Hematopoietic multipotent progenitor cell treated with erythropoietin and hydrocortisone succinate and interleukin-3 and kit ligand, for 6 days (in vitro differentiated cells): ENCODE results near the gene PTPRN2.
"Not testable (repeated sequence)": the region's sequence is repeated elsewhere in the genome, so short reads cannot be mapped to it uniquely, and the experiment has no call there.

ENCODE experiments used
- DNase-seq: peaks from one replicate; pipeline ENCODE4 v3.0.0-alpha.2; 2015

The PTPRN2 gene

GRCh38 chr7:158315326-158315725 lies 272.3 kb downstream of the PTPRN2 start:
- no peak for DNase-seq

DNA sequence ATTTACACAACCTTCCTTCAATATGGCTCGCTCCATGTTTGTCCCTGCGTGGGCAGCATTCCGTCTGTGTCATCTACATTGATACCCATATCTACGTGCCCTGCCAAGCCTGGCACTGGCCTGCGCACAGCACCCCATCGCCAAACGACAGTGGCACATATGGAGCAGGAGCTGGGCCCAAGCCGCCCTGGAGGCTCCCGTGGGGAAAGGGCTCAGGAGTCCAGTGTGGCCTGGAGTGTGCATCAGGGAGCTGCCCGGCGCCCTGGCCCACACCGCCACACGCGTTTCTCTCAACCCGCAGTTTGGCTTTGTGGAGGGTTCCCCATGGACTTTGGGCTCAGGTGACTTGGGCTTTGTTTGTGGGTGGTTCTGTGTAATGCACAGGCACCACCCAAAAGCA lies 273.2 kb downstream of the PTPRN2 start:
- no peak for DNase-seq

- DNase-seq, result no peak
These were observed 273.7 kb downstream of the PTPRN2 start for GRCh38 chr7:158313931-158314330.

GRCh38 chr7:158312789-158313188 lies 274.8 kb downstream of the PTPRN2 start:
- no peak for DNase-seq

DNA sequence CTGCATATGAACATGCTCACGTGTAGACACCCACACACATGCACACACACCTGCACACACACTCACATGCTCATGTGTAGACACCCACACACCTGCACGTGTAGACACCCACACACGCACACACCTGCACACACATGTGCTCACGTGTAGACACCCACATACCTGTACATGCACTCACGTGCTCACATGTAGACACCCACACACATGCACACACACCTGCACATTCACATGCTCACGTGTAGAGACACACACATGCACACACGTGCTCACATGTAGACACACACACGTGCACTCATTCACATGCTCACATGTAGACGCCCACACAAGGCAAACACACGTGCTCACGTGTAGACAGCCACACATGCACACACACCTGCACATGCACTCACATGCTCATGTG lies 275.8 kb downstream of the PTPRN2 start:
- DNase-seq, result no peak

GRCh38 chr7:158310924-158311666 lies 276.5 kb downstream of the PTPRN2 start:
- no peak for DNase-seq

DNA sequence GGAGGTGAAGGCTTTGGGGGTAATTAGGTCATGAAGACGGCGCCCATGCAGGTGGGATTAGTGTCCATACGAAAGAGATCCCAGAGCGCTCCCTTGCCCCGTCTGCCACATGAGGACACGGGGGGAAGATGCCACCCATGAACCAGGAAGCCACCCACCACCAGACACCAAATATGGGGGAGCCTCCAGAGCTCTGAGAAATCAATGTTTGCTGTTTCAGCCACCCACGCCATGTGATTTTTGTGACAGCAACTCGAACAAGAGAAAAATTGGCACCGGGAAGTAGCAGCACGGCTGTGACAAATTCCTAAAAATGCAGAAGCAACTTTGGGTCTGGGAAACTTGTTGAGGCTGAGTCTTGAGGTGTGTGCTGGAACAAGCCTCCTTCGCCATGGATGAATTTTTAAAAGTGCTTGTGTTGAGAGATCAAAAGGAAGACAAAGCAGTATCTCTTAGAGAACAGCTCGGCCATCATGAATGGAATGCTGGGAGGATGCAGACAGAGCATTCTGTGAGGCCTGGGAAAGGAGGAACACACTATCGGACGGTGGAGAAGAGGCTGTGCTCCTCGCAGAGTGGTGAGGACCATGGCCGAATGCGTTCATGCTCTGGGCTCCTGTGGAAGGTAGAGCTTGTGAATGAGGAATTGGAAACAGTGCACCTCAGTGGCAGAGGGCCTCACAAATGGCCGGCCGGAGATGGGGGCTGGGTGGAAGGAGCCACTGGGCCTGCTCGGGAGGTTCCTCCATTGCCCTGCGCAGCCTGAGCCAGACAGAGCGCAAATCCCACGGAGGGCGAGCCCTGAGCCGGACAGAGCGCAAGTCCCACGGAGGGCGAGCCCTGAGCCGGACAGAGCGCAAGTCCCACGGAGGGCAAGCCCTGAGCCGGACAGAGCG lies 277.5 kb downstream of the PTPRN2 start:
- no peak for DNase-seq

- DNase-seq, result no peak
These were observed 279.6 kb downstream of the PTPRN2 start for GRCh38 chr7:158308001-158308400.

DNA sequence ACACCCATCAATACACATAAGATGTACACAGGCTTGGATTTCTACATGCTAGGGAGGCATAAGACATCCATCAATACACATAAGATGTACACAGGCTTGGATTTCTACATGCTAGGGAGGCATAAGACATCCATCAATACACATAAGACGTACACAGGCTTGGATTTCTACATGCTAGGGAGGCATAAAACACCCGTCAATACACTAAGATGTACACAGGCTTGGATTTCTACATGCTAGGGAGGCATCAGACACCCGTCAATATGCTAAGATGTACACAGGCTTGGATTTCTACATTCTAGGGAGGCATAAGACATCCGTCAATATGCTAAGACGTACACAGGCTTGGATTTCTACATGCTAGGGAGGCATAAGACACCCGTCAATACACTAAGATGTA lies 283.6 kb downstream of the PTPRN2 start:
- not testable (repeated sequence) for DNase-seq

DNA sequence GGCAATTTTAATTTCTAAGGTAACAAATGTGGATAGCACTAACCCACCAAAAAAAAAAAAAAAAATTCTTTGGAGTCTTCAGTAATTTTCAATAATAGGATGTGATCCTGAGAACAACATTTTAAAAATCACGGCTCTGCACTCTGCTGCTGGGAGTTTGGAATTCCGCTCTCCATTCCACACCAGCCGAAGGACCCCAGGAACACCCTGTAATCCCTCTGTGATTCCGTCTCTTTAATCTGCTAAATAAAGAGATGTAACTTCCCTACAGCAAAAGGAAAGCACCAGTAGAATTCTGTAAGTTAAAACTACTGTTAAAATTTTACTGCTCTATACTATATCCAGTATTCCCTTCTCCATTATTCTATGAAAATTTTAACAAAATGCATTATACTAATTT lies 284.5 kb downstream of the PTPRN2 start:
- no peak for DNase-seq

DNA sequence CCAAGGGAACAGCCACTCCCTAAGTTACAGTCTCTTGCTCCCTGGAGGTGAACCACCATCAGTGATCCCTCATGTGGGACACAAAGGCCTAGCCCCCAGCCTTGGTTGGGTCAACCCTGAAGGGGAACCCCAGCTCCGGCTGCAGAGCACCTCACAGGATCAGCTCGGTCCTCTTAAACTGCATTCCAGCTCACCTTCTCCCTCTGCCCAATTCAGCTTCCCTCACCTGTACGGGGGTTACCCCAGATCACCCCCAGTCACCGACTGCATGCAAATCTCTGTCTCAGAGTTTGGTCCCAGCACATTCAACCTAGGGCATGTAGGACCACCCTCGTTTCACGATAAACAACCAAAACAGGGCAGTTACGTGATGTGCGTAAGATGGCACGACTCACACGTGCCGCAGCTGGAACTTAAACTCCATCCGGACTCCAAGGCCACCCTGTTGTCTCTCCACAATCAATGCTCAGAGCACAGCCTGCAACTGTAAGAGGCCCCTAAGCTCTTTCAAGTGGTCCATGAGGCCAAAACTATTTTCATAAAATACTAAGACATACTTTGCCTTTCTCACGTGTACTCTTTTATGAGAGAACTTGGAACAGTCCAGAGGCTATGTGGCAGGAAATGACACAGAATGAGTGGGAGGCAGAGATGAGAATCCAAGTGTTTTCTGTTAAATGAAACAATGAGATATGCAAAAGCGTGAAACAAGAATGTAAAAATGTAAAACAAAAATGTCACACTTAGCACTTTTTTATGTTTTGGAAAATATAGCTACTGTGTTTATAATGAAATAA lies 285.2 kb downstream of the PTPRN2 start:
- DNase-seq, result no peak

- DNase-seq, result no peak
These were observed 286.4 kb downstream of the PTPRN2 start for GRCh38 chr7:158301207-158301606.

DNA sequence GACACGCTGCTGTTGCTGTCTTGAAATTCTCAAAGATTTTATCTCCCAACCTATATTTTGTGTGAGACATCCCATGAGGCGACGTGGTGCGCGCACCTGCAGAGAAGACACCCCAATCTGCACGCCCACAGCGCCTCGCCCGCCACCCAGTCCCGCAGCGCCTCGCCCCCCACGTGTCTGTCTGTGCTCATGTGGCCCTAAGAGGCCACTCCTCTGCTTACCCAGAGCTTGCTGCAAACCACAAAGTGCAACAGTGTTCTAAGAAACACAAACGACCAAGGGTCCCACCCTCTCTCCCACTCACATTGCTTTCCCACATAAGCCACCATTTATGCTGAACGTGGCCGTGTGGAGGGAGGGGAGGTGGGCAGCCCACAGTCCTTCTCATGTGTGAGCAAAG lies 287.2 kb downstream of the PTPRN2 start:
- no peak for DNase-seq

DNA sequence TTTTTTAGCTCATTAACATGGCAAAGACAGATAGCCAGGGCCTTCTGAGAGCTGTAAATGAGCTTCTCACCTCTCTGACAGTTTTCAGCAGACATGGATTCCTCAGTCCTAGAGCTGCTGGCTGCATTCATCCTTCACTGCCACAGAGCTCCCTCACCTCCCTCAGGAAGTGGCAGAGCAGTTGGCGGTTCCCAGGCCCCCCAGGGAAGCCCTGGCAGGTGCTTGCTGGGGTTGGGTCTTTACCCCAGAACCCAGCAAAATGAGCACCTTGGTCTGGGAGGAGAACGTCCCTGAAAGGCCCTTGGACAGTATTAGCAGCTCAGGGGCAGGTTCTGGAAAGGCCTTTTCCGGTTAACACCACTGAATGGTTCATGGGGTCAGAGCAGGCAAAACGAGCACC lies 288.0 kb downstream of the PTPRN2 start:
- no peak for DNase-seq

GRCh38 chr7:158296798-158297104 lies 290.9 kb downstream of the PTPRN2 start:
- DNase-seq, result no peak

DNA sequence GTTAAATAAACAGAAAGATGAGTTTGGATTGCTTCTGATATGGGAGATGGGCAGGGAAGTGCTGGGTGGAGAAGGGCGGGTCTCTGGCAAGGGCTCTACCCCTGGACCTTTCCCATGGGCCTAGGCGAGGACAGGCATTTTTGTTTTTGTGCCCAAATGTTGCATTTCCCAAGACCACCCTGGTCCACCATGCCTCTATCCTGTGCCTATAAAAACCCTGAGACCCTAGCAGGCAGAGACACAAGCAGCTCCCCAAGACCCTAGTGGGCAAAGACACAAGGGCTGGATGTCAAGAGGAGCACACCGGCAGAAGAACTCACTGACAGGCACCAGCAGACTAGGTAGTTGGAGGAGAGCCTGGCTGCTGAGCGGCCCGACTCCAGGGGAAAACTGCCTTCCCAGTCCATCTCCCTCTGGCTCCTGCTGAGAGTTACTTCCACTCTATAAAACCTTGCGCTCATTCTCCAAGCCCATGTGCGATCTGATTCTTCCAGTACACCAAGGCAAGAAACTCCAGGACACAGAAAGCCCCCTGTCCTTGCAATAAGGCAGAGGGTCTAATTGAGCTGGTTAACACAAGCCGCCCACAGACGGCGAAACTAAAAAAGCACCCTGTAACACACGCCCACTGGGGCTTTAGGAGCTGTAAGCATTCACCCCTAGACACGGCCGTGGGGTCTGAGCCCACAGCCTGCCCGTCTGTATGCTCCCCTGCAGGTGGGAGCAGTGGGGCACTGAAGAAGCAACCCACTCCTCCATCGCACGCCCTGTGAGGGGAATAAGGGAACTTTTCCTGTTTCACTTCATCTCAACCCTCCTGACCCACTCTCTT lies 291.4 kb downstream of the PTPRN2 start:
- no peak for DNase-seq

DNA sequence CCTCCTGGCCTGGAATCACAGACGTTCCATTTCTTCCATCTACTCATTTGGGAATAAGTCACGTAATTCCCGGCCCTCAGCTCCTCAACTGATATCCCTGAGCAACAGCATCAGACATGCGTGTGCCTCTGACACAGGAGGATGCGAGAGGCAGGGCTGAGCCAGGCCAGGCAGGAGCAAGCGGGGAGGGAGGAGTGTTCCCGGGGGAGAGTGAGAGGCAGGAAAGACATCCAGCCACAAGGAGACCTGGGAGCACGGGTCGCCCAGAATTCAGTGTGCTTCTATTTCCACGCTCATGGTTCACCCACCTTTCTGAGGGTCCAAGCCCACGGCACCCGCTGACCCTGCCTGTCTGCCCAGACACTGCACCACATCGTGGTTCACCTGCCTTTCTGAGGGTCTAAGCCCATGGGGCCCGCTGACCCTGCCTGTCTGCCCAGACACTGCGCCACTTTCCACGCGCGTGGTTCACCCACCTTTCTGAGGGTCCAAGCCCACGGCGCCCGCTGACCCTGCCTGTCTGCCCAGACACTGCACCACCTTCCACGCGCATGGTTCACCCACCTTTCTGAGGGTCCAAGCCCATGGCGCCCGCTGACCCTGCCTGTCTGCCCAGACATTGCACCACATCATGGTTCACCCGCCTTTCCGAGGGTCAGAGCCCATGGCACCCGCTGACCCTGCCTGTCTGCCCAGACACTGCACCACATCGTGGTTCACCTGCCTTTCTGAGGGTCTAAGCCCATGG lies 293.0 kb downstream of the PTPRN2 start:
- not testable (repeated sequence) for DNase-seq

DNA sequence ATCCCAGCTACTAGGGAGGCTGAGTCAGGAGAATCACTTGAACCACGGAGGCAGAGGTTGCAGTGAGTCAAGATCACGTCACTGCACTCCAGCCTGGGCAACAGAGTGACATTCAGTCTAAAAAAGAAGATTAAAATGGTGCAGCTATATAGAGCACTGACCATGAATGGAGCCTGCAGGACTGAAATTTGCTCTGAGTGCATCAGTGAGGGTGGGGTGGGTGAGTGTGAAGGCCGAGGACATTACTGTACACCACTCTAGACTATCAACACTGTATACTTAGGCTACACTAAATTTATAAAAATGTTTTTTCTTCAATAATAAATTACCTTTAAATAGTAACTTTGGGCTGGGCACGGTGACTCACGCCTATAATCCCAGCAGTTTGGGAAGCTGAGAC lies 294.7 kb downstream of the PTPRN2 start:
- no peak for DNase-seq

GRCh38 chr7:158291998-158292397 lies 295.6 kb downstream of the PTPRN2 start:
- no peak for DNase-seq

GRCh38 chr7:158289761-158290523 lies 297.7 kb downstream of the PTPRN2 start:
- no peak for DNase-seq

DNA sequence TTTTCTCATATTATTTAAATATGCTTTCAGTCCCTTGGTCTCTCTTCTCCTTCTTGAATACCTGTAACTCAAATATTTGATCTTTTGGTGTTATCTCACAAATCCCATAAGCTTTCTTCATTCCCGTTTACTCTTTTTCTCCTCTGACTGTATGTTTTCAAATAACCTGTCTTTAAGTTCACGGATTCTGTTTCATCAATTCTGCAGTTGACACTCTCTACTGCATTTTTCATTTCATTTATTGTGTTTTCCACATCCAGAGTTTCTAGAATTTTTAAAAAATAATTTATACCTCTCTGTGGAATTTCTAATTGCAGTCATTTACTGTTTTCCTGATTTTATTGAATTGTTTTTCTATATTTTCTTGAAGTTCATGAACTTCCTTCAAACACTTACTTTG lies 298.4 kb downstream of the PTPRN2 start:
- no peak for DNase-seq
